Loucy (cell line): Measurements from ENCODE around the gene CP.

Source experiments
- H2AFZ ChIP-seq: fragments of 200-600 bp; sonication (generic); 2 replicates; pipeline ENCODE4 v1.6.0; 2016; ENCODE audit warnings: antibody characterized with exemption, mild to moderate bottlenecking, low read length, moderate library complexity
- H3F3A ChIP-seq: fragments of 200-600 bp; 2 replicates; pipeline ENCODE4 v1.6.0; 2016; ENCODE audit warnings: antibody characterized with exemption, low read depth, mild to moderate bottlenecking
- H3K27me3 ChIP-seq: fragments of 200-600 bp; sonication (generic); 2 replicates; pipeline ENCODE4 v1.6.1; 2014; ENCODE audit warnings: low read length, mild to moderate bottlenecking; ENCODE audit not compliant: insufficient read depth, poor library complexity, severe bottlenecking
- H3K36me3 ChIP-seq: fragments of 200-600 bp; sonication (generic); 2 replicates; pipeline ENCODE4 v1.6.1; 2016; ENCODE audit warnings: low read length; ENCODE audit not compliant: insufficient read depth
- H3K4me1 ChIP-seq: fragments of 200-600 bp; sonication (generic); 2 replicates; pipeline ENCODE4 v1.5.1; 2014; ENCODE audit warnings: low read length, mild to moderate bottlenecking; ENCODE audit not compliant: insufficient read depth, poor library complexity, severe bottlenecking
- H3K4me2 ChIP-seq: fragments of 200-600 bp; sonication (generic); 2 replicates; pipeline ENCODE4 v1.6.0; 2014; ENCODE audit warnings: antibody characterized with exemption, low read length, low read depth, mild to moderate bottlenecking; ENCODE audit not compliant: poor library complexity, severe bottlenecking
- H3K4me3 ChIP-seq: fragments of 200-600 bp; sonication (generic); 2 replicates; pipeline ENCODE4 v1.5.1; 2014; ENCODE audit warnings: low read length, mild to moderate bottlenecking, mixed read lengths; ENCODE audit not compliant: poor library complexity, severe bottlenecking
- H3K79me2 ChIP-seq: fragments of 200-600 bp; sonication (generic); 2 replicates; pipeline ENCODE4 v1.6.1; 2014; ENCODE audit warnings: low read length; ENCODE audit not compliant: insufficient read depth
- H3K9ac ChIP-seq: fragments of 200-600 bp; sonication (generic); 2 replicates; pipeline ENCODE4 v1.6.0; 2014; ENCODE audit warnings: mild to moderate bottlenecking, low read depth, low read length, moderate library complexity; ENCODE audit not compliant: poor library complexity, severe bottlenecking
- H3K9me2 ChIP-seq: fragments of 200-600 bp; sonication (generic); replicated peaks from 2 replicates; pipeline ENCODE4 v1.6.1; 2016; ENCODE audit warnings: low read depth, low read length, mixed read lengths
- H3K9me3 ChIP-seq: fragments of 200-600 bp; sonication (generic); 2 replicates; pipeline ENCODE4 v1.6.1; 2014; ENCODE audit warnings: mild to moderate bottlenecking, antibody characterized with exemption, low read length, low read depth; ENCODE audit not compliant: insufficient read depth
- H4K20me1 ChIP-seq: fragments of 200-600 bp; sonication (generic); 2 replicates; pipeline ENCODE4 v1.6.0; 2014; ENCODE audit warnings: antibody characterized with exemption, low read length, mild to moderate bottlenecking; ENCODE audit not compliant: insufficient read depth, poor library complexity, severe bottlenecking
- EZH2phosphoT487 ChIP-seq: fragments of 200-600 bp; IDR thresholded peaks from 2 replicates; pipeline ENCODE4 v1.6.1; 2018; ENCODE audit warnings: antibody characterized with exemption, mild to moderate bottlenecking, moderate library complexity, borderline replicate concordance
- TF ChIP-seq, protein P1 (sequence below): fragments of 200-600 bp; sonication (generic); conservative IDR thresholded peaks from 2 replicates; pipeline ENCODE4 v1.5.1; 2014; ENCODE audit warnings: mild to moderate bottlenecking, antibody characterized with exemption, low read length

CP gene

DNA sequence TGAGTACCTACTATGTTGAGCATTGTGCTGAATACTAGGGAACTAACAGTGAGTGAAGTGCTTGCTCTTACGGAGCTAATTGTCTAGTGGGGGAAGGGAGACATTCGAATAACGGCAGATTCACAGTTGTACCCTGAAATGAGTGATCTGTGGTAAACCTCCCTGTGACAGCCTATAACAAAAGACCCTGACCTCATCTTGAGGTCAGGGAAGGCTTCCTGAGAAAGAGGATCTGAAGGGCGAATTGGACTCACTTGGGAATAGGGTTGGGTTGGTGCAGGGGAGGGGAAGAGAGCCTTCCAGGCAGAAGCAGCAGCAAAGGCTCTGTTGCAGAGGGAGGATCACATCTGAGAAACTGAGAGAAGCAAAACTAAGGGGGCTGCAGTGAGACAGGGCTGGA, 78.9 kb downstream of the CP start:
- H3K9me3 ChIP-seq, result no peaks in the 10 kb centered on the region
- H3K4me3 ChIP-seq, result no peak overlapping the region
- no peaks in the 10 kb centered on the region for H3K9me2 ChIP-seq
- H3K36me3 ChIP-seq, result peaks cover 22% of the 10 kb centered on the region; the same call in 1 of the 2 replicates
- H2AFZ ChIP-seq, result no peak overlapping the region
- H3F3A ChIP-seq, result no peaks in the 10 kb centered on the region
- TF ChIP-seq EZH2phosphoT487, result no peak
- TF ChIP-seq, protein P1, sequence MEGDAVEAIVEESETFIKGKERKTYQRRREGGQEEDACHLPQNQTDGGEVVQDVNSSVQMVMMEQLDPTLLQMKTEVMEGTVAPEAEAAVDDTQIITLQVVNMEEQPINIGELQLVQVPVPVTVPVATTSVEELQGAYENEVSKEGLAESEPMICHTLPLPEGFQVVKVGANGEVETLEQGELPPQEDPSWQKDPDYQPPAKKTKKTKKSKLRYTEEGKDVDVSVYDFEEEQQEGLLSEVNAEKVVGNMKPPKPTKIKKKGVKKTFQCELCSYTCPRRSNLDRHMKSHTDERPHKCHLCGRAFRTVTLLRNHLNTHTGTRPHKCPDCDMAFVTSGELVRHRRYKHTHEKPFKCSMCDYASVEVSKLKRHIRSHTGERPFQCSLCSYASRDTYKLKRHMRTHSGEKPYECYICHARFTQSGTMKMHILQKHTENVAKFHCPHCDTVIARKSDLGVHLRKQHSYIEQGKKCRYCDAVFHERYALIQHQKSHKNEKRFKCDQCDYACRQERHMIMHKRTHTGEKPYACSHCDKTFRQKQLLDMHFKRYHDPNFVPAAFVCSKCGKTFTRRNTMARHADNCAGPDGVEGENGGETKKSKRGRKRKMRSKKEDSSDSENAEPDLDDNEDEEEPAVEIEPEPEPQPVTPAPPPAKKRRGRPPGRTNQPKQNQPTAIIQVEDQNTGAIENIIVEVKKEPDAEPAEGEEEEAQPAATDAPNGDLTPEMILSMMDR, result no peak
- no peaks in the 10 kb centered on the region for H3K27me3 ChIP-seq
- no peak overlapping the region for H3K9ac ChIP-seq
- H4K20me1 ChIP-seq, result no peaks in the 10 kb centered on the region
- peaks cover 22% of the 10 kb centered on the region; the same call in 1 of the 2 replicates for H3K79me2 ChIP-seq
- no peak overlapping the region for H3K4me2 ChIP-seq
- peaks cover 38% of the 10 kb centered on the region for H3K4me1 ChIP-seq

DNA sequence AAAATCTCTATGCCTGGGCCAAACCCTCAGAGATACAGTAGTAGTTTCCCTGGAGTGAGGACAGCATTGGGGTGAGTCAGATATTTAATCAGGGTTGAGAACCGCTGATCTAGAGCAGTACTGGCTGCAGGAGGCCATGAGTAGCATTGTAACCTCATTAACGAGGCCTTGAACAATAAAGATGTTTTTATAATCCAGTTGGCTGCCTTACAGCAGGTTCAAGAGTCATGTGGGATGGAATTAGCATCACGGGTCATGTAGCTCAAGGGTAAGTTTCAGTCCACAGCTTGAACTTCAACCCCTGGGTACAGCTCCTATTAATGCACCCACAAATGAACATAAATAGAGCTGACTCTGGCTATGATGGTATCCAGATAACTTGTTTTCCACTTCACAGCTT, 87.1 kb downstream of the CP start:
- TF ChIP-seq, protein P1, result no peak
- TF ChIP-seq EZH2phosphoT487, result no peak
- H3K9me3 ChIP-seq, result no peaks in the 10 kb centered on the region
- no peak overlapping the region for H2AFZ ChIP-seq

DNA sequence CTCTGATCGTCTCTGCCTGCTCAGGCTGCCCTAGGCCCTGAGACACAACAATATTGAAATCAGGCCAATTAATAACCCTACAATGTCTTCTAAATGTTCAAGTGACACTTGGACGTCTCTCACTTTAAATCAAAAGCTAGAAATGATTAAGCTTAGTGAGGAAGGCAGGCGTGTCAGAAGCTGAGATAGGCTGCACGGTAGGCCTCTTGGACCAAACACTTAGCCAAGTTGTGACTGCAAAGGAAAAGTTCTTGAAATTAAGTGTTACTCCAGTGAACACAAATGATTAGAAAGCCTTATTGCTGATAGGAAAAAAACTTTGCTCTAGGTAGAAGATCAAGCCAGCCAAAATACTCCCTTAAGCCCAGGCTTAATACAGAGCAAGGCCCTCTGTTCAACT, 90.0 kb downstream of the CP start:
- Histone ChIP-seq H3K9me3 (no peaks in the 10 kb centered on the region), H3K4me3 (peak overlapping the region; percentile 97), H3K4me1 (peaks cover 56% of the 10 kb centered on the region), H3K4me2 (peak overlapping the region; percentile 93), H4K20me1 (peaks cover 50% of the 10 kb centered on the region), H3K9ac (peak overlapping the region; percentile 91), H3K9me2 (no peaks in the 10 kb centered on the region), H3K79me2 (peaks cover 64% of the 10 kb centered on the region), H2AFZ (no peak overlapping the region), H3K36me3 (no peaks in the 10 kb centered on the region), H3F3A (no peaks in the 10 kb centered on the region), H3K27me3 (no peaks in the 10 kb centered on the region)
- TF ChIP-seq, protein P1, result no peak
- no peak for TF ChIP-seq EZH2phosphoT487

More for the DNA sequence above, 87.1 kb downstream of the CP start:
- H3K9me2 ChIP-seq, result no peaks in the 10 kb centered on the region
- H3K4me3 ChIP-seq, result peak overlapping the region; percentile 43
- peak overlapping the region; percentile 47 for H3K4me2 ChIP-seq
- H3F3A ChIP-seq, result no peaks in the 10 kb centered on the region
- H4K20me1 ChIP-seq, result peaks cover 54% of the 10 kb centered on the region
- H3K9ac ChIP-seq, result no peak overlapping the region
- no peaks in the 10 kb centered on the region for H3K36me3 ChIP-seq
- H3K27me3 ChIP-seq, result no peaks in the 10 kb centered on the region
- peaks cover 48% of the 10 kb centered on the region for H3K4me1 ChIP-seq
- peaks cover 82% of the 10 kb centered on the region for H3K79me2 ChIP-seq
